Calu3 (cell line): Measurements from ENCODE around the gene GABRD. TPM values are rescaled to one million over a fixed set of nuclear protein-coding genes. Genes with fewer than 3 reads are reported as not detected.

Experiments
- BruUV-seq: library from RNA; stranded (reverse); fragments of 400-500 nt; replicated peaks from 2 replicates; lab custom pipeline; 2021; lab: Mats Ljungman, UMichigan
- CTCF ChIA-PET: fragments of 300-600 bp; sonication (Branson Sonifier 250); formaldehyde crosslinking; loops from one replicate; lab custom pipeline; 2022; ENCODE audit warnings: antibody characterized with exemption; lab: Charles Lee
- DNase-seq: peaks from one replicate; pipeline ENCODE4 v3.0.0; 2022
- H3K27ac Mint-ChIP-seq: one replicate; pipeline ENCODE4 v1.8.0; 2022; ENCODE audit warnings: mixed read lengths; ENCODE audit not compliant: unreplicated experiment
- H3K27me3 Mint-ChIP-seq: one replicate; pipeline ENCODE4 v1.8.0; 2022; ENCODE audit warnings: mixed read lengths; ENCODE audit not compliant: unreplicated experiment
- H3K36me3 Mint-ChIP-seq: one replicate; pipeline ENCODE4 v1.8.0; 2022; ENCODE audit warnings: mild to moderate bottlenecking, moderate library complexity, mixed read lengths; ENCODE audit not compliant: insufficient read depth, unreplicated experiment
- H3K4me1 Mint-ChIP-seq: one replicate; pipeline ENCODE4 v1.8.0; 2022; ENCODE audit warnings: mild to moderate bottlenecking, low read depth, mixed read lengths; ENCODE audit not compliant: unreplicated experiment
- H3K4me3 Mint-ChIP-seq: one replicate; pipeline ENCODE4 v1.8.0; 2022; ENCODE audit warnings: mild to moderate bottlenecking, low read depth, moderate library complexity, mixed read lengths; ENCODE audit not compliant: unreplicated experiment
- H3K9me3 Mint-ChIP-seq: one replicate; pipeline ENCODE4 v1.8.0; 2022; ENCODE audit warnings: low read depth, mixed read lengths; ENCODE audit not compliant: unreplicated experiment
- CTCF ChIP-seq: fragments of 200-600 bp; IDR thresholded peaks from one replicate; pipeline ENCODE4 v1.8.0; 2022; ENCODE audit warnings: antibody characterized with exemption; ENCODE audit not compliant: unreplicated experiment
- intact Hi-C: fragments of 100-400 bp; cut with micrococcal nuclease; formaldehyde crosslinking; loops from one replicate; pipeline ENCODE4 v1.10.0; 2022; ENCODE audit not compliant: unreplicated experiment
- total RNA-seq: library from RNA; stranded (reverse); gene quantifications from 2 replicates; pipeline ENCODE4 v1.2.3, GENCODE V29; 2022

GABRD gene
- total RNA-seq, 1 experiment from 2014 or later = not detected

GRCh38 chr1:2067981-2068380 lies 48.8 kb downstream of the GABRD start:
- Mint-ChIP-seq H3K27me3 (no peaks in the 10 kb centered on the region), H3K27ac (no peak overlapping the region), H3K9me3 (peaks cover 7% of the 10 kb centered on the region), H3K4me1 (no peaks in the 10 kb centered on the region), H3K36me3 (peaks cover 10% of the 10 kb centered on the region), H3K4me3 (no peak overlapping the region)
- no TSS peak for BruUV-seq
- TF ChIP-seq CTCF = no peak
- intact Hi-C loops = no loop called here
- CTCF ChIA-PET = no interaction called here
- DNase-seq = no peak

GRCh38 chr1:2068951-2069350 lies 49.8 kb downstream of the GABRD start:
- Mint-ChIP-seq H3K4me3 (no peak overlapping the region), H3K27me3 (no peaks in the 10 kb centered on the region), H3K27ac (no peak overlapping the region), H3K36me3 (peaks cover 8% of the 10 kb centered on the region), H3K4me1 (no peaks in the 10 kb centered on the region), H3K9me3 (peaks cover 7% of the 10 kb centered on the region)
- no peak for TF ChIP-seq CTCF
- BruUV-seq = no TSS peak
- CTCF ChIA-PET = no interaction called here
- intact Hi-C loops = no loop called here
- DNase-seq = no peak

- Mint-ChIP-seq H3K27ac (no peak overlapping the region), H3K9me3 (peaks cover 5% of the 10 kb centered on the region), H3K36me3 (peaks cover 12% of the 10 kb centered on the region), H3K4me1 (no peaks in the 10 kb centered on the region), H3K27me3 (no peaks in the 10 kb centered on the region), H3K4me3 (no peak overlapping the region)
- no peak for DNase-seq
- intact Hi-C loops = no loop called here
- CTCF ChIA-PET = no interaction called here
- no peak for TF ChIP-seq CTCF
- no TSS peak for BruUV-seq
Measured at GRCh38 chr1:2070016-2070415, 50.9 kb downstream of the GABRD start.

GRCh38 chr1:2070800-2071530 lies 51.8 kb downstream of the GABRD start:
- BruUV-seq = no TSS peak
- peaks cover 12% of the 10 kb centered on the region for H3K36me3 Mint-ChIP-seq
- no peaks in the 10 kb centered on the region for H3K27me3 Mint-ChIP-seq
- TF ChIP-seq CTCF = no peak
- CTCF ChIA-PET = no interaction called here
- no peak for DNase-seq
- H3K4me1 Mint-ChIP-seq = no peaks in the 10 kb centered on the region
- no peak overlapping the region for H3K27ac Mint-ChIP-seq
- intact Hi-C loops = no loop called here
- H3K4me3 Mint-ChIP-seq = no peak overlapping the region
- peaks cover 4% of the 10 kb centered on the region for H3K9me3 Mint-ChIP-seq
